Panc1 (cell line): ENCODE data around the gene LRRC56. TPM values are rescaled to one million over a fixed set of nuclear protein-coding genes. Genes with fewer than 3 reads are reported as not detected.

ENCODE experiments used
- ATAC-seq: fragments of 200-7000 bp; cut with Tn5 transposase; 2 replicates; pipeline ENCODE4 v1.9.1; 2020; ENCODE audit warnings: mild to moderate bottlenecking, moderate library complexity
- BruUV-seq: library from RNA; stranded (reverse); fragments of 400-500 nt; replicated peaks from 2 replicates; lab custom pipeline; 2021; lab: Mats Ljungman, UMichigan
- CTCF ChIA-PET: fragments of 300-600 bp; sonication (Branson Sonifier 250); formaldehyde crosslinking; loops from one replicate; lab custom pipeline; 2022; ENCODE audit warnings: antibody characterized with exemption; lab: Charles Lee
- POLR2A ChIA-PET: fragments of 300-600 bp; sonication (Branson Sonifier 250); formaldehyde crosslinking; loops from one replicate; lab custom pipeline; 2022; ENCODE audit warnings: antibody characterized with exemption; lab: Charles Lee
- DNase-seq: peaks from one replicate; pipeline ENCODE4 v3.0.0-alpha.2; 2010; ENCODE audit warnings: low read depth, low spot score
- H3K27ac ChIP-seq: 2 replicates; pipeline ENCODE4 v1.5.1; 2011; ENCODE audit warnings: mild to moderate bottlenecking, low read length, inconsistent platforms
- H3K27me3 ChIP-seq: fragments of 200-500 bp; sonication (Bioruptor generic); 2 replicates; pipeline ENCODE4 v1.6.0; 2014; ENCODE audit warnings: low read length, inconsistent platforms; ENCODE audit not compliant: control insufficient read depth, insufficient read depth
- H3K36me3 ChIP-seq: fragments of 200-500 bp; sonication (Bioruptor generic); 2 replicates; pipeline ENCODE4 v1.5.1; 2014; ENCODE audit warnings: inconsistent platforms, mild to moderate bottlenecking, low read length, moderate library complexity; ENCODE audit not compliant: control insufficient read depth, insufficient read depth
- H3K4me1 ChIP-seq: 2 replicates; pipeline ENCODE4 v1.5.1; 2011; ENCODE audit warnings: inconsistent platforms, mild to moderate bottlenecking, low read length, moderate library complexity; ENCODE audit not compliant: control insufficient read depth, insufficient read depth
- H3K4me3 ChIP-seq, 2 experiments: 2 replicates each; pipeline ENCODE4 v1.5.1; 2011 to 2012; ENCODE audit warnings: low read depth in 2 of 2, low read length in 2 of 2, mild to moderate bottlenecking in 2 of 2, inconsistent platforms in 1 of 2, moderate library complexity in 1 of 2
- H3K9me3 ChIP-seq: fragments of 200-500 bp; sonication (Bioruptor generic); 2 replicates; pipeline ENCODE4 v1.5.1; 2014; ENCODE audit warnings: low read depth, mild to moderate bottlenecking, inconsistent platforms, low read length, moderate library complexity; ENCODE audit not compliant: control insufficient read depth, insufficient read depth
- POLR2AphosphoS5 ChIP-seq: IDR thresholded peaks from 2 replicates; pipeline ENCODE4 v1.6.1; 2012; ENCODE audit warnings: mild to moderate bottlenecking, low read depth, low read length, moderate library complexity
- SIN3A ChIP-seq: IDR thresholded peaks from 2 replicates; pipeline ENCODE4 v1.6.1; 2012; ENCODE audit warnings: low read depth, mild to moderate bottlenecking, low read length, moderate library complexity, borderline replicate concordance; ENCODE audit not compliant: insufficient read depth
- TCF7L2 ChIP-seq: IDR thresholded peaks from 2 replicates; pipeline ENCODE4 v1.6.1; 2011; ENCODE audit warnings: mild to moderate bottlenecking, low read depth, low read length, inconsistent platforms
- in situ Hi-C: cut with HindIII; loops from 2 replicates; pipeline ENCODE4 v1.10.0; 2016; ENCODE audit warnings: low sequenced_read_pairs, low pct_unique_long_range_greater_than_20kb
- intact Hi-C: fragments of 100-400 bp; cut with micrococcal nuclease; formaldehyde crosslinking; loops from one replicate; pipeline ENCODE4 v1.10.0; 2022; ENCODE audit not compliant: unreplicated experiment
- total RNA-seq: library from RNA; stranded (reverse); gene quantifications from one replicate; pipeline ENCODE4 v1.2.1, GENCODE V29; 2021; ENCODE audit not compliant: unreplicated experiment
- TF ChIP-seq, protein P1 (sequence below): fragments of 450-650 bp; IDR thresholded peaks from 2 replicates; pipeline ENCODE4 v1.5.1; 2017; ENCODE audit warnings: mild to moderate bottlenecking
- TF ChIP-seq, protein P2 (sequence below), 2 experiments: IDR thresholded peaks; 2 replicates each; pipeline ENCODE4 v1.6.1; 2011 to 2012; ENCODE audit warnings: low read depth in 2 of 2, control low read depth in 1 of 2, low read length in 1 of 2, mild to moderate bottlenecking in 1 of 2, moderate library complexity in 1 of 2; ENCODE audit not compliant: insufficient read depth in 1 of 2

Gene LRRC56
- total RNA-seq, 1 experiment from 2014 or later: 9.8 TPM

- no peak overlapping the region for H3K27ac ChIP-seq
- H3K4me1 ChIP-seq: no peaks in the 10 kb centered on the region
- no peak for DNase-seq
- H3K4me3 ChIP-seq: no peak overlapping the region
- ChIA-PET POLR2A (no interaction called here), CTCF (no interaction called here)
- BruUV-seq: TSS peak; percentile 48
- H3K36me3 ChIP-seq: peaks cover 12% of the 10 kb centered on the region
- no peaks in the 10 kb centered on the region for H3K27me3 ChIP-seq
- ATAC-seq: no peak
- TF ChIP-seq TCF7L2: no peak
- in situ Hi-C loops (no loop called here), intact Hi-C loops (no loop called here)
- H3K9me3 ChIP-seq: no peaks in the 10 kb centered on the region
These were observed 50.7 kb downstream of the LRRC56 start for GRCh38 chr11:587978-588380.

DNA sequence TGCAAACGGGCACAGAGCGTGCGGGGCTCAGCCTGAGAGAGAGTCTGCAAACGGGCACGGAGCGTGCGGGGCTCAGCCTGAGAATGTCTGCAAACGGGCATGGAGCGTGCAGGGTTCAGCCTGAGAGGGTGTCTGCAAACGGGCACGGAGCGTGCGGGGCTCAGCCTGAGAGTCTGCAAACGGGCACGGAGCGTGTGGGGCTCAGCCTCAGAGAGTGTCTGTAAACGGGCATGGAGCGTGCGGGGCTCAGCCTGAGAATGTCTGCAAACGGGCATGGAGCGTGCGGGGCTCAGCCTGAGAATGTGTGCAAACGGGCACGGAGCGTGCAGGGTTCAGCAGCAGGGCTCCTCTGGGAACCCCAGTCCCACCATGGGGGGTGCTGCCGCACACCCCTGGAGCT lies 52.5 kb downstream of the LRRC56 start:
- H3K9me3 ChIP-seq: no peaks in the 10 kb centered on the region
- no TSS peak for BruUV-seq
- POLR2A ChIA-PET: no interaction called here
- DNase-seq: no peak
- H3K27ac ChIP-seq: no peak overlapping the region
- ATAC-seq: no peak
- intact Hi-C loops: no loop called here
- no peaks in the 10 kb centered on the region for H3K27me3 ChIP-seq
- H3K36me3 ChIP-seq: peaks cover 15% of the 10 kb centered on the region
- in situ Hi-C loops: no loop called here
- H3K4me1 ChIP-seq: no peaks in the 10 kb centered on the region
- CTCF ChIA-PET: no interaction called here
- no peak overlapping the region for H3K4me3 ChIP-seq
- TF ChIP-seq TCF7L2: no peak
- TF ChIP-seq, protein P1, sequence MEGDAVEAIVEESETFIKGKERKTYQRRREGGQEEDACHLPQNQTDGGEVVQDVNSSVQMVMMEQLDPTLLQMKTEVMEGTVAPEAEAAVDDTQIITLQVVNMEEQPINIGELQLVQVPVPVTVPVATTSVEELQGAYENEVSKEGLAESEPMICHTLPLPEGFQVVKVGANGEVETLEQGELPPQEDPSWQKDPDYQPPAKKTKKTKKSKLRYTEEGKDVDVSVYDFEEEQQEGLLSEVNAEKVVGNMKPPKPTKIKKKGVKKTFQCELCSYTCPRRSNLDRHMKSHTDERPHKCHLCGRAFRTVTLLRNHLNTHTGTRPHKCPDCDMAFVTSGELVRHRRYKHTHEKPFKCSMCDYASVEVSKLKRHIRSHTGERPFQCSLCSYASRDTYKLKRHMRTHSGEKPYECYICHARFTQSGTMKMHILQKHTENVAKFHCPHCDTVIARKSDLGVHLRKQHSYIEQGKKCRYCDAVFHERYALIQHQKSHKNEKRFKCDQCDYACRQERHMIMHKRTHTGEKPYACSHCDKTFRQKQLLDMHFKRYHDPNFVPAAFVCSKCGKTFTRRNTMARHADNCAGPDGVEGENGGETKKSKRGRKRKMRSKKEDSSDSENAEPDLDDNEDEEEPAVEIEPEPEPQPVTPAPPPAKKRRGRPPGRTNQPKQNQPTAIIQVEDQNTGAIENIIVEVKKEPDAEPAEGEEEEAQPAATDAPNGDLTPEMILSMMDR: no peak
- TF ChIP-seq SIN3A: no peak
- TF ChIP-seq, protein P2, sequence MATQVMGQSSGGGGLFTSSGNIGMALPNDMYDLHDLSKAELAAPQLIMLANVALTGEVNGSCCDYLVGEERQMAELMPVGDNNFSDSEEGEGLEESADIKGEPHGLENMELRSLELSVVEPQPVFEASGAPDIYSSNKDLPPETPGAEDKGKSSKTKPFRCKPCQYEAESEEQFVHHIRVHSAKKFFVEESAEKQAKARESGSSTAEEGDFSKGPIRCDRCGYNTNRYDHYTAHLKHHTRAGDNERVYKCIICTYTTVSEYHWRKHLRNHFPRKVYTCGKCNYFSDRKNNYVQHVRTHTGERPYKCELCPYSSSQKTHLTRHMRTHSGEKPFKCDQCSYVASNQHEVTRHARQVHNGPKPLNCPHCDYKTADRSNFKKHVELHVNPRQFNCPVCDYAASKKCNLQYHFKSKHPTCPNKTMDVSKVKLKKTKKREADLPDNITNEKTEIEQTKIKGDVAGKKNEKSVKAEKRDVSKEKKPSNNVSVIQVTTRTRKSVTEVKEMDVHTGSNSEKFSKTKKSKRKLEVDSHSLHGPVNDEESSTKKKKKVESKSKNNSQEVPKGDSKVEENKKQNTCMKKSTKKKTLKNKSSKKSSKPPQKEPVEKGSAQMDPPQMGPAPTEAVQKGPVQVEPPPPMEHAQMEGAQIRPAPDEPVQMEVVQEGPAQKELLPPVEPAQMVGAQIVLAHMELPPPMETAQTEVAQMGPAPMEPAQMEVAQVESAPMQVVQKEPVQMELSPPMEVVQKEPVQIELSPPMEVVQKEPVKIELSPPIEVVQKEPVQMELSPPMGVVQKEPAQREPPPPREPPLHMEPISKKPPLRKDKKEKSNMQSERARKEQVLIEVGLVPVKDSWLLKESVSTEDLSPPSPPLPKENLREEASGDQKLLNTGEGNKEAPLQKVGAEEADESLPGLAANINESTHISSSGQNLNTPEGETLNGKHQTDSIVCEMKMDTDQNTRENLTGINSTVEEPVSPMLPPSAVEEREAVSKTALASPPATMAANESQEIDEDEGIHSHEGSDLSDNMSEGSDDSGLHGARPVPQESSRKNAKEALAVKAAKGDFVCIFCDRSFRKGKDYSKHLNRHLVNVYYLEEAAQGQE (IDR thresholded peaks at IDR 0.05; ENCODE audit: insufficient read depth in 1 of 2, low read depth in 2 of 2, low read length in 1 of 2): no peak
- TF ChIP-seq POLR2AphosphoS5: no peak

DNA sequence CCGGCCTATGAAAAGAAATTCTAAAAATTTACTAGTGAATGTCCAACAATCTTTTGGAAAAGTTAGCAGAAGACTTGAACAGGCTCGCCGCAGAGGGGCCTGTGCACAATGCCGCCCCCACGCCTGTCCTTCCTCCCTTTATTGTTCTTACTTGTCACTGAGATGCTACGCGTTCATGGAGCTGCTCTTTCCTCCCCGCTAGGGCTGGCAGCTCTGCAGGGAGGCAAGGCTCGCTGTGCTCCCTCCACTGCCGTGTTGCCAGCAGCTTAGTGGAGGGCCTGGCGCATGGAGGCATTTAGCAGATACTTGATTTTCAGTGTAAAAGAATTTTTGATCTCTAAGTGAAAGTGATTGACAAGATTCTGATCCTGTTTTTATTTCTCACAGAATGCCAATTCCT lies 53.7 kb downstream of the LRRC56 start:
- intact Hi-C loops: no loop called here
- in situ Hi-C loops: no loop called here
- CTCF ChIA-PET: no interaction called here
- Histone ChIP-seq H3K36me3 (peaks cover 16% of the 10 kb centered on the region), H3K4me1 (no peaks in the 10 kb centered on the region), H3K27me3 (no peaks in the 10 kb centered on the region), H3K27ac (no peak overlapping the region), H3K9me3 (no peaks in the 10 kb centered on the region), H3K4me3 (no peak overlapping the region)
- BruUV-seq: no TSS peak
- POLR2A ChIA-PET: interaction anchor here (0.7 kb wide), 1 partner anchor 11 kb away, joined by 11 read pairs; no protein-coding TSS in a partner anchor
- DNase-seq (no peak), ATAC-seq (no peak)
- TF ChIP-seq TCF7L2 (no peak), POLR2AphosphoS5 (no peak), SIN3A (no peak)
- TF ChIP-seq, protein P1: no peak
- TF ChIP-seq, protein P2 (IDR thresholded peaks at IDR 0.05; ENCODE audit: insufficient read depth in 1 of 2, low read depth in 2 of 2, low read length in 1 of 2): no peak
